CD4-positive, alpha-beta memory T cell (primary cell): ENCODE results near the gene PNRC1. TPM values are rescaled to one million over a fixed set of nuclear protein-coding genes. Genes with fewer than 3 reads are reported as not detected.

Experiments
- CTCF ChIA-PET: fragments of 350-600 bp; sonication (Branson Sonifier 250); formaldehyde crosslinking; loops from one replicate; lab custom pipeline; 2021; ENCODE audit warnings: inconsistent platforms; ENCODE audit not compliant: partially characterized antibody; lab: Charles Lee
- POLR2A ChIA-PET: fragments of 350-600 bp; sonication (Branson Sonifier 250); formaldehyde crosslinking; loops from one replicate; lab custom pipeline; 2021; ENCODE audit not compliant: partially characterized antibody; lab: Charles Lee
- DNase-seq, 5 donors: peaks; one replicate each; pipeline versions ENCODE4 v3.0.0 to v3.0.0-alpha.2; 2020 to 2022; ENCODE audit warnings: mixed read lengths in 1 of 5
- H3K27ac ChIP-seq: one replicate; pipeline ENCODE4 v1.7.0; 2013; ENCODE audit warnings: low read depth, low read length
- H3K27me3 ChIP-seq: 2 replicates; pipeline ENCODE4 v1.7.0; 2013; ENCODE audit warnings: mild to moderate bottlenecking, low read length, moderate library complexity; ENCODE audit not compliant: insufficient read depth
- H3K36me3 ChIP-seq: 2 replicates; pipeline ENCODE4 v1.7.0; 2013; ENCODE audit warnings: mild to moderate bottlenecking, low read length, moderate library complexity; ENCODE audit not compliant: insufficient read depth
- H3K4me1 ChIP-seq: 2 replicates; pipeline ENCODE4 v1.7.0; 2013; ENCODE audit warnings: mild to moderate bottlenecking, low read length, moderate library complexity; ENCODE audit not compliant: insufficient read depth
- H3K4me3 ChIP-seq, 2 donors: one replicate each; pipeline ENCODE4 v1.7.0; 2013; ENCODE audit warnings: low read length in 2 of 2, mild to moderate bottlenecking in 1 of 2
- H3K9me3 ChIP-seq, 2 donors: one replicate each; pipeline ENCODE4 v1.7.0; 2013; ENCODE audit warnings: low read length in 2 of 2, control low read depth in 1 of 2; ENCODE audit not compliant: control insufficient read depth in 1 of 2
- H3K27ac Mint-ChIP-seq, 7 donors: one replicate each; pipeline ENCODE4 v1.8.0; 2020 to 2021; ENCODE audit warnings: mixed read lengths in 7 of 7, mild to moderate bottlenecking in 6 of 7, inconsistent platforms in 3 of 7, moderate library complexity in 3 of 7
- H3K27me3 Mint-ChIP-seq, 2 donors: one replicate each; pipeline ENCODE4 v1.8.0; 2020 to 2021; ENCODE audit warnings: mixed read lengths in 2 of 2
- H3K36me3 Mint-ChIP-seq, 2 donors: one replicate each; pipeline ENCODE4 v1.8.0; 2020 to 2021; ENCODE audit warnings: mixed read lengths in 2 of 2, inconsistent platforms in 1 of 2, mild to moderate bottlenecking in 1 of 2
- H3K4me1 Mint-ChIP-seq, 4 donors: one replicate each; pipeline ENCODE4 v1.8.0; 2020 to 2021; ENCODE audit warnings: mixed read lengths in 4 of 4, mild to moderate bottlenecking in 1 of 4
- H3K4me3 Mint-ChIP-seq, 8 donors: one replicate each; pipeline ENCODE4 v1.8.0; 2020 to 2021; ENCODE audit warnings: mixed read lengths in 8 of 8, mild to moderate bottlenecking in 7 of 8, moderate library complexity in 6 of 8, inconsistent platforms in 3 of 8
- H3K9me3 Mint-ChIP-seq, 8 donors: one replicate each; pipeline ENCODE4 v1.8.0; 2020 to 2021; ENCODE audit warnings: mixed read lengths in 8 of 8, mild to moderate bottlenecking in 5 of 8, inconsistent platforms in 3 of 8, moderate library complexity in 1 of 8
- intact Hi-C: fragments of 100-400 bp; cut with micrococcal nuclease; formaldehyde crosslinking; loops from one replicate; pipeline ENCODE4 v1.15.1; 2023
- polyA plus RNA-seq, 2 donors: library from polyadenylated mRNA; unstranded; fragments of 300-500 nt; fragmentation: Illumina TruSeq; gene quantifications; one replicate each; pipeline ENCODE4 v1.2.3, GENCODE V29; 2021
- total RNA-seq, 2 experiments: library from RNA; stranded (reverse); gene quantifications; one replicate each; pipeline ENCODE4 v1.2.3, GENCODE V29; 2021

The PNRC1 gene
- total and polyA plus RNA-seq, 4 experiments from 2014 or later = 390 to 667 (median 569) TPM

- intact Hi-C loops = loop anchor here (10.0 kb wide), 2 partner anchors 1209 to 1931 kb away; partner anchors contain the start of genes BACH2 and ZNF292
- H3K36me3 ChIP-seq = peaks cover 24% of the 10 kb centered on the region
- Mint-ChIP-seq H3K4me3 (peak overlapping the region in 5 of 8 donors; percentile 20 to 74 (median 71)), H3K27me3 (peaks cover 0 to under 1% of the 10 kb centered on the region in 2 donors), H3K36me3 (peaks cover 35 to 57% of the 10 kb centered on the region in 2 donors), H3K4me1 (peaks cover 38 to 68% (median 50%) of the 10 kb centered on the region in 4 donors), H3K27ac (peak overlapping the region in 5 of 7 donors; percentile 43 to 100 (median 83)), H3K9me3 (peaks cover 0 to 5% (median 0%) of the 10 kb centered on the region in 8 donors)
- peak in 4 of 5 donors; percentile 9 to 21 (median 11) for DNase-seq
- no peak overlapping the region for H3K4me3 ChIP-seq
- POLR2A ChIA-PET = interaction anchor here (0.9 to 9.7 kb wide), 9 partner anchors 7 to 267 kb away, joined by 3 to 157 read pairs (median 4); partner anchors contain the start of genes PM20D2 and UBE2J1
- H3K27me3 ChIP-seq = no peaks in the 10 kb centered on the region
- H3K4me1 ChIP-seq = peaks cover 36% of the 10 kb centered on the region
- H3K27ac ChIP-seq = no peak overlapping the region
- no peaks in the 10 kb centered on the region for H3K9me3 ChIP-seq
- CTCF ChIA-PET = interaction anchor here (0.7 to 1.6 kb wide), 4 partner anchors 54 to 287 kb away, joined by 3 to 5 read pairs (median 4); no protein-coding TSS in a partner anchor
Measured at GRCh38 chr6:89085409-89086205, 5.1 kb downstream of the PNRC1 start.

- ChIA-PET CTCF (no interaction called here), POLR2A (interaction anchor here (1.4 kb wide), 1 partner anchor 9 kb away, joined by 5 read pairs; no protein-coding TSS in a partner anchor)
- peak overlapping the region in 4 of 7 donors; percentile 3 to 100 (median 62) for H3K27ac Mint-ChIP-seq
- peaks cover 34 to 53% (median 44%) of the 10 kb centered on the region in 4 donors for H3K4me1 Mint-ChIP-seq
- H3K9me3 ChIP-seq = no peaks in the 10 kb centered on the region
- peaks cover 31% of the 10 kb centered on the region for H3K4me1 ChIP-seq
- no peaks in the 10 kb centered on the region for H3K27me3 Mint-ChIP-seq
- peaks cover 28 to 39% of the 10 kb centered on the region in 2 donors for H3K36me3 Mint-ChIP-seq
- H3K4me3 Mint-ChIP-seq = no peak overlapping the region
- H3K4me3 ChIP-seq = no peak overlapping the region
- H3K36me3 ChIP-seq = peaks cover 22% of the 10 kb centered on the region
- peaks cover 0 to 1% (median 0%) of the 10 kb centered on the region in 8 donors for H3K9me3 Mint-ChIP-seq
- DNase-seq = no peak
- H3K27ac ChIP-seq = no peak overlapping the region
- intact Hi-C loops = loop anchor here (10.0 kb wide), 2 partner anchors 1207 to 1933 kb away; partner anchors contain the start of genes BACH2 and ZNF292
- no peaks in the 10 kb centered on the region for H3K27me3 ChIP-seq
Measured at GRCh38 chr6:89087881-89088280, 7.3 kb downstream of the PNRC1 start.

- Histone ChIP-seq H3K27ac (no peak overlapping the region), H3K9me3 (no peaks in the 10 kb centered on the region), H3K4me1 (no peaks in the 10 kb centered on the region), H3K36me3 (no peaks in the 10 kb centered on the region), H3K27me3 (no peaks in the 10 kb centered on the region), H3K4me3 (no peak overlapping the region)
- Mint-ChIP-seq H3K27ac (no peak overlapping the region), H3K4me1 (peaks cover 0 to 6% (median 4%) of the 10 kb centered on the region in 4 donors), H3K9me3 (no peaks in the 10 kb centered on the region), H3K27me3 (no peaks in the 10 kb centered on the region), H3K4me3 (peak overlapping the region in 2 of 8 donors; percentile 0), H3K36me3 (no peaks in the 10 kb centered on the region)
- POLR2A ChIA-PET = interaction anchor here (0.6 to 0.9 kb wide), 2 partner anchors 15 to 56 kb away, joined by 3 to 4 read pairs; no protein-coding TSS in a partner anchor
- DNase-seq = no peak
- intact Hi-C loops = no loop called here
- CTCF ChIA-PET = interaction anchor here (0.9 kb wide), 1 partner anchor 10 kb away, joined by 4 read pairs; no protein-coding TSS in a partner anchor
Measured at GRCh38 chr6:89098461-89098860, 17.9 kb downstream of the PNRC1 start.

GRCh38 chr6:89100114-89100513 is 19.6 kb downstream of the PNRC1 start:
- H3K27me3 Mint-ChIP-seq = no peaks in the 10 kb centered on the region
- no peak overlapping the region for H3K27ac ChIP-seq
- peak overlapping the region in 1 of 7 donors; percentile 17 for H3K27ac Mint-ChIP-seq
- H3K36me3 Mint-ChIP-seq = peaks cover 0 to 2% of the 10 kb centered on the region in 2 donors
- H3K4me1 ChIP-seq = no peaks in the 10 kb centered on the region
- H3K4me3 Mint-ChIP-seq = no peak overlapping the region
- POLR2A ChIA-PET = interaction anchor here (1.3 kb wide), 1 partner anchor 20 kb away, joined by 6 read pairs; the partner anchor contains the start of gene PNRC1
- no peaks in the 10 kb centered on the region for H3K9me3 Mint-ChIP-seq
- H3K27me3 ChIP-seq = no peaks in the 10 kb centered on the region
- H3K36me3 ChIP-seq = no peaks in the 10 kb centered on the region
- intact Hi-C loops = no loop called here
- no peaks in the 10 kb centered on the region for H3K9me3 ChIP-seq
- H3K4me3 ChIP-seq = no peak overlapping the region
- peaks cover 0 to 5% (median 4%) of the 10 kb centered on the region in 4 donors for H3K4me1 Mint-ChIP-seq
- CTCF ChIA-PET = interaction anchor here (1.3 kb wide), 1 partner anchor 118 kb away, joined by 3 read pairs; no protein-coding TSS in a partner anchor
- DNase-seq = no peak

- Mint-ChIP-seq H3K27ac (no peak overlapping the region), H3K36me3 (peaks cover 0 to 2% of the 10 kb centered on the region in 2 donors), H3K9me3 (no peaks in the 10 kb centered on the region), H3K4me1 (no peaks in the 10 kb centered on the region), H3K4me3 (no peak overlapping the region), H3K27me3 (no peaks in the 10 kb centered on the region)
- Histone ChIP-seq H3K27me3 (no peaks in the 10 kb centered on the region), H3K9me3 (no peaks in the 10 kb centered on the region), H3K4me1 (no peaks in the 10 kb centered on the region), H3K36me3 (no peaks in the 10 kb centered on the region), H3K4me3 (no peak overlapping the region), H3K27ac (no peak overlapping the region)
- intact Hi-C loops = no loop called here
- CTCF ChIA-PET = interaction anchor here (2.2 kb wide), 1 partner anchor 127 kb away, joined by 5 read pairs; no protein-coding TSS in a partner anchor
- no peak for DNase-seq
- POLR2A ChIA-PET = interaction anchor here (0.6 kb wide), 1 partner anchor 38 kb away, joined by 7 read pairs; no protein-coding TSS in a partner anchor
Measured at GRCh38 chr6:89110284-89110683, 29.7 kb downstream of the PNRC1 start.

- Histone ChIP-seq H3K4me1 (peaks cover 2% of the 10 kb centered on the region), H3K36me3 (no peaks in the 10 kb centered on the region), H3K4me3 (no peak overlapping the region), H3K9me3 (no peaks in the 10 kb centered on the region), H3K27ac (no peak overlapping the region), H3K27me3 (no peaks in the 10 kb centered on the region)
- Mint-ChIP-seq H3K27me3 (no peaks in the 10 kb centered on the region), H3K36me3 (no peaks in the 10 kb centered on the region), H3K27ac (no peak overlapping the region), H3K4me3 (no peak overlapping the region), H3K9me3 (no peaks in the 10 kb centered on the region), H3K4me1 (peaks cover 2 to 3% (median 2%) of the 10 kb centered on the region in 4 donors)
- intact Hi-C loops = no loop called here
- DNase-seq = no peak
- ChIA-PET POLR2A (no interaction called here), CTCF (interaction anchor here (2.2 kb wide), 1 partner anchor 129 kb away, joined by 5 read pairs; no protein-coding TSS in a partner anchor)
Measured at GRCh38 chr6:89111933-89112332, 31.4 kb downstream of the PNRC1 start.
